K562 treated with DMSO at 1 percent for 4 hours (cell line): ENCODE measurements around the gene EHD1. TPM values are rescaled to one million over a fixed set of nuclear protein-coding genes. Genes with fewer than 3 reads are reported as not detected.

Experiments used
- total RNA-seq: library from RNA; unstranded; fragments of 300-600 nt; gene quantifications from 2 replicates; pipeline ENCODE4 v1.2.3, GENCODE V29; 2022; ENCODE audit not compliant: insufficient read depth

Gene EHD1
- total RNA-seq = 46.2 and 57.9 TPM in 2 replicates

GRCh38 chr11:64878494-64879243, at the start of gene EHD1:
EHD1 (minus strand) TSS chr11:64878621; CDS start chr11:64878464, 157 bp downstream.

GRCh38 chr11:64923944-64924909, 45.8 kb upstream of the EHD1 start, which contains the start of gene PPP2R5B:
PPP2R5B (plus strand) TSS chr11:64924689; CDS start chr11:64925735, 1,046 bp downstream.

DNA sequence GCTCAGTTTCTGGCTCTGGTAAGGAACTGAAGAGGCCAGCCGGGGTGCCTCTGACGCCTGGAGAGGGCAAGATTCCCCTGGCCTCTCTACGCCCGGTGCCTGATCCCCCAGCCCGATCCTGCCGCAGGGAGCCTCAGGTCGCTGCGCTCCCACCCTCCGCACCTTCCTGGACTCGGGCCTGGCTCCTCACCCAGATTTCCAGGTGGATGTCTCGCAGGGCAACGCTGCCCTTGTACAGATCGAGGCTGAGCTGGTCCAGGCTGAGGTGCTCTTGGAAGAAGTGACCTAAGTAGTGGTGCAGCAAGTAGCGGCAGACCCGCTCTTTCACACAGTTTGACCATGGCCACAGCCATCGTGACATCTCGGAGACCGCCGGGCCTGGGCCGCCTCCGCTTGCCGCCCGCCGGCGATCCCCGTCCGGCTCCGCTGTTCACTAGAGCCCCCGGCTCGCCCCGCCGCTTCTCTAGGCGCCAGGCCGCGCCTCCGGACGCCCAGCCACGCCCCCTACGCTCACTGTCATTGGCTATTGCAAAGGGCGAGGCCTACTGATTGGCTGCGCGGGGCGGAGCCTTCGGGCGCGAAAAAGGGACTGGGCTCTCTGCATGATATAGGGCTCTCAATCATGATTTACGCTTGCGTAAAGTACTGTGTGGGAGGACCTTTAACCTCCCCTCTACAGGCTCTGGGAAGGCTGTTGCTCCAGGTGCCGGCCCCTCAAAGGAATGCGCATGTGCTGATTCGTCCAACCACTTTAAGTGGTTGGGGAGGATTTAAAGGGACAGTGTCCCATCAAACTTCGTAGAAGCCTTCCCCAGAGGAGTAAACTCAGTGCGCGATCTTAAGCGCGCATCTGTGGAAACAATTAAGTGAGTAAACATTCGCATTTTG, 38.6 kb upstream of the EHD1 start, which contains the start of gene ATG2A:
Gene ATG2A (minus strand): TSS at position 435 of the 888 bp plus-strand sequence. CDS start 74 bp downstream, at position 361.

DNA sequence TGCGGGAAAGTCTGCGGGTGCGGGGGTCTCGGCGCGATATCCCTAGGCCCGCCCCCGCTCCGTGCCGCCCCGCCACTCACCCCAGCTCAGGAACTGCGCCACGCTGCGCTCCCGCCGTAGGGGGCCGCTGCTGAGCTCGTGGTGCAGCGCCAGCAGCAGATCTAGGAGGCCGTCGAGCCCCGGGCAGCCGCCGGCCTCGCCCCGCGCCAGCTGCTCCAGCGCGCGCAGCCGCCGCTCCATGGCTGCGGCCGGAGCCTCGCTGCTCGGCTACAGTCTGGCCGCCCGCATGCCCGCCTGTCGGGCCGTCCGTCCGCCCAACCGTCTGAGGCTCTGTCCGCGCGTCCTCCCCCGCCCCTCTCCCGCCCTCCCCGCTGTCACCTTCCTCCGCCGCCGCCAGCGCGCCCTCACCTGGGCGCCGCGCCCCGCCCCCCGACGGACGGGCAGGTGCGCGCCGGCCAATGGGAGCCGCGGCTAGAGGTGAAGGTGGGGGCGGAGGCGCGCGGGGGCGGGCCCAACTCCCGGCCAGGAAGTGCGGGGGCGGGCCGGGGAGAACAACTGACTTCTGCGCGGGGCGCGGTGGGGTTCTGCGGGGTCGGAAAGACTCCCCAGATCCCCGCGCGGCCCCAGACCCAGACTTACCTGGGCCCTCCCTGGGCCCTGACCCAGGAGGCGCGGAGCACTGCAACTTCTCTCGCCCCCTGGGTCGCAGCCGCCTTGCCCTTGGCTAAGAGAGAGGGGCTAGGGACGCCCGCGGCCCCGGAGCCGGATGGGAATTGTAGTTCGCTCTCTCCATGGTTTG, 33.9 kb downstream of the EHD1 start, which contains the start of gene CDC42BPG:
Gene CDC42BPG (minus strand): TSS at position 324 of the 799 bp plus-strand sequence. CDS start 84 bp downstream, at position 240.

GRCh38 chr11:64810271-64810890, 68.0 kb downstream of the EHD1 start, which contains the start of gene MEN1:
MEN1 (minus strand) TSS chr11:64810551; CDS start chr11:64810109, 442 bp downstream.

GRCh38 chr11:64803158-64803845, 75.1 kb downstream of the EHD1 start, which contains the start of gene MAP4K2:
MAP4K2 (minus strand) TSS chr11:64803214; CDS start chr11:64803149, 65 bp downstream.

Other genes starting within 250 kb of the EHD1 start
- not detected in 2 replicates for gene NRXN2, start 155.4 kb downstream of the EHD1 start, total RNA-seq
- gene RASGRP2, start 134.5 kb downstream of the EHD1 start, total RNA-seq = 10.1 and 12.5 TPM in 2 replicates
- gene PYGM, start 118.6 kb downstream of the EHD1 start, total RNA-seq = 5.3 and 9.5 TPM in 2 replicates
- gene SF1, start 100.1 kb downstream of the EHD1 start, total RNA-seq = 148 and 194 TPM in 2 replicates
- 11.2 and 18.1 TPM in 2 replicates for gene MAP4K2, start 75.4 kb downstream of the EHD1 start, total RNA-seq
- gene MEN1, start 68.1 kb downstream of the EHD1 start, total RNA-seq = 40.1 and 42.7 TPM in 2 replicates
- 5.1 and 15.3 TPM in 2 replicates for gene CDC42BPG, start 34.0 kb downstream of the EHD1 start, total RNA-seq
- 28.1 and 38.9 TPM in 2 replicates for gene ATG2A, start 38.6 kb upstream of the EHD1 start, total RNA-seq
- gene PPP2R5B, start 46.1 kb upstream of the EHD1 start, total RNA-seq = 8.5 and 13.9 TPM in 2 replicates
- not detected in 2 replicates for gene GPHA2, start 57.3 kb upstream of the EHD1 start, total RNA-seq
- not detected in 2 replicates for gene MAJIN, start 93.5 kb upstream of the EHD1 start, total RNA-seq
- 4.3 and 5.6 TPM in 2 replicates for gene BATF2, start 118.3 kb upstream of the EHD1 start, total RNA-seq
- 166 and 168 TPM in 2 replicates for gene ARL2, start 135.5 kb upstream of the EHD1 start, total RNA-seq
- 33.8 and 37.5 TPM in 2 replicates for gene SNX15, start 148.8 kb upstream of the EHD1 start, total RNA-seq
- gene SAC3D1, start 162.6 kb upstream of the EHD1 start, total RNA-seq = 50.3 and 51.3 TPM in 2 replicates
- gene NAALADL1, start 179.9 kb upstream of the EHD1 start, total RNA-seq = 1.1 TPM in 1 of 2 replicates, not detected in the other
- gene CDCA5, start 205.4 kb upstream of the EHD1 start, total RNA-seq = 68.8 and 84.7 TPM in 2 replicates
- 61.2 and 79.7 TPM in 2 replicates for gene ZFPL1, start 205.6 kb upstream of the EHD1 start, total RNA-seq
- 153 and 168 TPM in 2 replicates for gene VPS51, start 217.6 kb upstream of the EHD1 start, total RNA-seq
- gene TM7SF2, start 233.3 kb upstream of the EHD1 start, total RNA-seq = 16.1 and 16.4 TPM in 2 replicates
- 16.2 and 21.9 TPM in 2 replicates for gene ZNHIT2, start 239.1 kb upstream of the EHD1 start, total RNA-seq
- gene FAU, start 243.5 kb upstream of the EHD1 start, total RNA-seq = 1,054 and 1,266 TPM in 2 replicates
- 69.2 and 74.8 TPM in 2 replicates for gene MRPL49, start 243.7 kb upstream of the EHD1 start, total RNA-seq